SU-DHL-6 (cell line): ENCODE results near the gene TMEM117.

ENCODE experiments used
- H2AFZ ChIP-seq: fragments of 200-600 bp; sonication (generic); 2 replicates; pipeline ENCODE4 v1.6.1; 2014; ENCODE audit warnings: low read depth, mild to moderate bottlenecking, moderate library complexity, mixed read lengths, antibody characterized with exemption, low read length; ENCODE audit not compliant: severe bottlenecking
- H3F3A ChIP-seq: fragments of 200-600 bp; shearing (Covaris generic); 2 replicates; pipeline ENCODE4 v1.6.0; 2016; ENCODE audit warnings: antibody characterized with exemption, mild to moderate bottlenecking; ENCODE audit not compliant: insufficient read depth
- H3K27ac ChIP-seq: fragments of 200-600 bp; sonication (generic); 2 replicates; pipeline ENCODE4 v1.5.1; 2016; ENCODE audit warnings: low read depth, mild to moderate bottlenecking, low read length, moderate library complexity, mixed read lengths
- H3K27me3 ChIP-seq: fragments of 200-600 bp; sonication (generic), shearing (Covaris generic); 2 replicates; pipeline ENCODE4 v1.6.0; 2014; ENCODE audit warnings: mild to moderate bottlenecking, low read length
- H3K36me3 ChIP-seq: fragments of 200-600 bp; sonication (generic); 2 replicates; pipeline ENCODE4 v1.6.1; 2014; ENCODE audit warnings: mild to moderate bottlenecking, low read length, mixed read lengths
- H3K4me2 ChIP-seq: fragments of 300-600, 200-600 bp; shearing (Covaris generic), sonication (generic); 2 replicates; pipeline ENCODE4 v1.6.0; 2014; ENCODE audit warnings: low read length, low read depth, mild to moderate bottlenecking; ENCODE audit not compliant: poor library complexity, severe bottlenecking
- H3K4me3 ChIP-seq: fragments of 200-600 bp; sonication (generic); 2 replicates; pipeline ENCODE4 v1.5.1; 2014; ENCODE audit warnings: antibody characterized with exemption, low read length, mild to moderate bottlenecking, mixed read lengths; ENCODE audit not compliant: insufficient read depth, poor library complexity, severe bottlenecking
- H3K79me2 ChIP-seq: fragments of 200-600 bp; sonication (generic); 2 replicates; pipeline ENCODE4 v1.6.1; 2014; ENCODE audit warnings: mild to moderate bottlenecking, low read length, moderate library complexity; ENCODE audit not compliant: insufficient read depth
- H3K9ac ChIP-seq: fragments of 200-600 bp; sonication (generic); 2 replicates; pipeline ENCODE4 v1.7.0; 2014; ENCODE audit warnings: mild to moderate bottlenecking, low read length
- H3K9me2 ChIP-seq: fragments of 200-600 bp; sonication (generic); replicated peaks from 2 replicates; pipeline ENCODE4 v1.6.1; 2014; ENCODE audit warnings: low read length; ENCODE audit not compliant: insufficient read depth
- H3K9me3 ChIP-seq: fragments of 200-600 bp; sonication (generic); 2 replicates; pipeline ENCODE4 v1.6.1; 2014; ENCODE audit warnings: low read length, mixed read lengths; ENCODE audit not compliant: insufficient read depth
- H4K20me1 ChIP-seq: fragments of 200-600 bp; sonication (generic); 2 replicates; pipeline ENCODE4 v1.6.1; 2014; ENCODE audit warnings: low read depth, mild to moderate bottlenecking, antibody characterized with exemption, low read length, moderate library complexity, mixed read lengths
- EZH2phosphoT487 ChIP-seq: fragments of 200-600 bp; sonication (generic), shearing (Covaris generic); conservative IDR thresholded peaks from 2 replicates; pipeline ENCODE4 v1.6.1; 2018; ENCODE audit warnings: mild to moderate bottlenecking, antibody characterized with exemption, low read length, moderate library complexity, mixed read lengths
- TF ChIP-seq, protein P1 (sequence below): fragments of 200-600 bp; sonication (generic); IDR thresholded peaks from one replicate; pipeline ENCODE4 v1.5.1; 2017; ENCODE audit warnings: antibody characterized with exemption, mild to moderate bottlenecking, low read length, moderate library complexity; ENCODE audit not compliant: insufficient read depth, poor library complexity, severe bottlenecking

Gene TMEM117

GRCh38 chr12:43935581-43935980 is 99.7 kb downstream of the TMEM117 start:
- no peak overlapping the region for H3K4me3 ChIP-seq
- H3K9me2 ChIP-seq: no peaks in the 10 kb centered on the region
- H3K9me3 ChIP-seq: no peaks in the 10 kb centered on the region
- no peaks in the 10 kb centered on the region for H3K36me3 ChIP-seq
- TF ChIP-seq, protein P1, sequence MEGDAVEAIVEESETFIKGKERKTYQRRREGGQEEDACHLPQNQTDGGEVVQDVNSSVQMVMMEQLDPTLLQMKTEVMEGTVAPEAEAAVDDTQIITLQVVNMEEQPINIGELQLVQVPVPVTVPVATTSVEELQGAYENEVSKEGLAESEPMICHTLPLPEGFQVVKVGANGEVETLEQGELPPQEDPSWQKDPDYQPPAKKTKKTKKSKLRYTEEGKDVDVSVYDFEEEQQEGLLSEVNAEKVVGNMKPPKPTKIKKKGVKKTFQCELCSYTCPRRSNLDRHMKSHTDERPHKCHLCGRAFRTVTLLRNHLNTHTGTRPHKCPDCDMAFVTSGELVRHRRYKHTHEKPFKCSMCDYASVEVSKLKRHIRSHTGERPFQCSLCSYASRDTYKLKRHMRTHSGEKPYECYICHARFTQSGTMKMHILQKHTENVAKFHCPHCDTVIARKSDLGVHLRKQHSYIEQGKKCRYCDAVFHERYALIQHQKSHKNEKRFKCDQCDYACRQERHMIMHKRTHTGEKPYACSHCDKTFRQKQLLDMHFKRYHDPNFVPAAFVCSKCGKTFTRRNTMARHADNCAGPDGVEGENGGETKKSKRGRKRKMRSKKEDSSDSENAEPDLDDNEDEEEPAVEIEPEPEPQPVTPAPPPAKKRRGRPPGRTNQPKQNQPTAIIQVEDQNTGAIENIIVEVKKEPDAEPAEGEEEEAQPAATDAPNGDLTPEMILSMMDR: no peak
- no peak for TF ChIP-seq EZH2phosphoT487
- H3K79me2 ChIP-seq: no peaks in the 10 kb centered on the region
- H3K27me3 ChIP-seq: no peaks in the 10 kb centered on the region
- no peak overlapping the region for H3K4me2 ChIP-seq
- H3K27ac ChIP-seq: no peak overlapping the region
- no peak overlapping the region for H3K9ac ChIP-seq
- H4K20me1 ChIP-seq: no peaks in the 10 kb centered on the region
- no peaks in the 10 kb centered on the region for H3F3A ChIP-seq
- no peak overlapping the region for H2AFZ ChIP-seq

DNA sequence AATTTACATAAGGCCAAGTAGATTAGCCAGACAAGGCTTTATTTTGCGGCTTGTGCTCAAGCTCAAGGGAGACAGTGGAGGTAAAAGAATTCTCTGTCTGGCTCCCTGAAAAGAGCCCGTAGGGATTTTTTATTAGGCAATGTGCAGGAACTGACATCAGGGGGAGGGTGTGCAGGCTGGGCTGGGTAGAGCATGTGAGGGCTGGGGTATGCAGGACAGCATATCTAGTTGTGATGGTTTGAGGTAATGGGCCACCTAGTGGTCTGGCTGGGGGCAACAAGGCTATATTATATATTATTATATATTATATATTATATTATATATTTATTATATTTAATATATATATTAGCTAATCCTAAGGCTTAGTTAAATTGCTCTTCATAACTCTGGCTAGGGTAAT is 102.1 kb downstream of the TMEM117 start:
- no peaks in the 10 kb centered on the region for H3K36me3 ChIP-seq
- no peak overlapping the region for H3K27ac ChIP-seq
- H2AFZ ChIP-seq: no peak overlapping the region
- H3K4me2 ChIP-seq: no peak overlapping the region
- no peaks in the 10 kb centered on the region for H3F3A ChIP-seq
- no peaks in the 10 kb centered on the region for H3K79me2 ChIP-seq
- H3K27me3 ChIP-seq: no peaks in the 10 kb centered on the region
- H3K9me3 ChIP-seq: no peaks in the 10 kb centered on the region
- H3K9me2 ChIP-seq: no peaks in the 10 kb centered on the region
- H3K4me3 ChIP-seq: no peak overlapping the region
- H3K9ac ChIP-seq: no peak overlapping the region
- H4K20me1 ChIP-seq: no peaks in the 10 kb centered on the region
- TF ChIP-seq, protein P1: peak; percentile 26
- no peak for TF ChIP-seq EZH2phosphoT487

GRCh38 chr12:43942379-43942778 is 106.5 kb downstream of the TMEM117 start:
- Histone ChIP-seq H4K20me1 (no peaks in the 10 kb centered on the region), H3K4me3 (no peak overlapping the region), H2AFZ (no peak overlapping the region), H3K9me2 (no peaks in the 10 kb centered on the region), H3K36me3 (no peaks in the 10 kb centered on the region), H3K79me2 (no peaks in the 10 kb centered on the region), H3K4me2 (no peak overlapping the region), H3K27me3 (no peaks in the 10 kb centered on the region), H3K9ac (no peak overlapping the region), H3K9me3 (no peaks in the 10 kb centered on the region), H3F3A (no peaks in the 10 kb centered on the region), H3K27ac (no peak overlapping the region)
- TF ChIP-seq EZH2phosphoT487: no peak
- TF ChIP-seq, protein P1: no peak
